ENCODE measurements around the gene BCOR.
A peak's percentile ranks its signal among the peaks of the same experiment; 100 is the strongest.

BCOR gene

DNA sequence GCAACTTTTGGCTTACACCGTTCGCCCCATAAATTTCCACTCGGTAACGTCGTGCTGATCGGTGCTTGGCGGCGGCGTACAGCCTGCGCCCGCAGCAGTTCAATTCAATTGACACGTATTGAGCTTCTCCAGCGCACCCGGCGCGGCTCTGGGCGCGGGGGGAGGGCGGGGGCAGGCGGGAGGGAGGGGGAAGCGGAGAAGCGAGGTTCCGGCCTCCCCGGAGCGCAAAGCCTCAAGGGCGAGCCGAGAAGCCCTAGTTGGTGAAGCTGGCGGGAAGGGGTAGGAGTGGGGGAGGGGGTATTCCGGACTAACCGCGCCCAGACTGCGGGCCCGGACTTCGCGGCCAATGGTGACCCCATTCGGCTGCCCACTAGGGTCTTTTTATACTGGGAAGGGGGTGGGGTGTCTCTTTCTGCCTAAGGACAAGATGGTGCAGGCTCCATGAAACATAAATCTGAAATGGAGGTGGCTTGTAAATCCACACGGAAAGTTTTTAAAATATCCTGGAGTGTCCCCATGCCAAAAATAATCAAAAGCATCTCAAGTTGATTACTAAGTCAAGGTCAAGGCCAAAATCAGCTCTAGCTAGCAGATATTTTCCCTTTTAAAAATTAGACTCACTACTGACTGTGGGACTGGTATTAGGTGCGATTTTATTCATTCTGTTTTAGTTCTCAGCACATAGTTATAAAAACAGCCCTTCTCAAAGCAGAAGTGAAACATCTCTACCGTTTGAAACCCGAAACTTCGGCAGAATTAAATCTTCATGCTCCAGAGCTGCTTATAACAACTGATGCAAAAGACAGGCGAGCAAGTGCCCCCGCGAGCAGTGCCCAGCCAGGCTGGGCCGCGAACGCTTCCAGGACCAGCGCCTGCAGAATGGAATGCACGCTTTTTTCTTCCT lies 1.5 kb upstream of the BCOR start:
- no peaks in the 10 kb centered on the region for H3K36me3 ChIP-seq
- no peaks in the 10 kb centered on the region for H3K9me3 ChIP-seq
- H3K27me3 ChIP-seq, result peaks cover 7% of the 10 kb centered on the region
- H3K27ac ChIP-seq, result peak overlapping the region; percentile 13
- peaks cover 30 to 31% of the 10 kb centered on the region in 2 experiments for H3K4me1 ChIP-seq (ENCODE audit: control insufficient read depth in 1 of 2, insufficient read depth in 1 of 2, low read depth in 1 of 2, low read length in 1 of 2)
- H3K4me3 ChIP-seq (ENCODE audit: low read depth in 1 of 2, low read length in 1 of 2), result peak overlapping the region; percentile 66 to 73
- TF ChIP-seq, protein P1, sequence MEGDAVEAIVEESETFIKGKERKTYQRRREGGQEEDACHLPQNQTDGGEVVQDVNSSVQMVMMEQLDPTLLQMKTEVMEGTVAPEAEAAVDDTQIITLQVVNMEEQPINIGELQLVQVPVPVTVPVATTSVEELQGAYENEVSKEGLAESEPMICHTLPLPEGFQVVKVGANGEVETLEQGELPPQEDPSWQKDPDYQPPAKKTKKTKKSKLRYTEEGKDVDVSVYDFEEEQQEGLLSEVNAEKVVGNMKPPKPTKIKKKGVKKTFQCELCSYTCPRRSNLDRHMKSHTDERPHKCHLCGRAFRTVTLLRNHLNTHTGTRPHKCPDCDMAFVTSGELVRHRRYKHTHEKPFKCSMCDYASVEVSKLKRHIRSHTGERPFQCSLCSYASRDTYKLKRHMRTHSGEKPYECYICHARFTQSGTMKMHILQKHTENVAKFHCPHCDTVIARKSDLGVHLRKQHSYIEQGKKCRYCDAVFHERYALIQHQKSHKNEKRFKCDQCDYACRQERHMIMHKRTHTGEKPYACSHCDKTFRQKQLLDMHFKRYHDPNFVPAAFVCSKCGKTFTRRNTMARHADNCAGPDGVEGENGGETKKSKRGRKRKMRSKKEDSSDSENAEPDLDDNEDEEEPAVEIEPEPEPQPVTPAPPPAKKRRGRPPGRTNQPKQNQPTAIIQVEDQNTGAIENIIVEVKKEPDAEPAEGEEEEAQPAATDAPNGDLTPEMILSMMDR (IDR thresholded peaks at IDR 0.05), result no peak

DNA sequence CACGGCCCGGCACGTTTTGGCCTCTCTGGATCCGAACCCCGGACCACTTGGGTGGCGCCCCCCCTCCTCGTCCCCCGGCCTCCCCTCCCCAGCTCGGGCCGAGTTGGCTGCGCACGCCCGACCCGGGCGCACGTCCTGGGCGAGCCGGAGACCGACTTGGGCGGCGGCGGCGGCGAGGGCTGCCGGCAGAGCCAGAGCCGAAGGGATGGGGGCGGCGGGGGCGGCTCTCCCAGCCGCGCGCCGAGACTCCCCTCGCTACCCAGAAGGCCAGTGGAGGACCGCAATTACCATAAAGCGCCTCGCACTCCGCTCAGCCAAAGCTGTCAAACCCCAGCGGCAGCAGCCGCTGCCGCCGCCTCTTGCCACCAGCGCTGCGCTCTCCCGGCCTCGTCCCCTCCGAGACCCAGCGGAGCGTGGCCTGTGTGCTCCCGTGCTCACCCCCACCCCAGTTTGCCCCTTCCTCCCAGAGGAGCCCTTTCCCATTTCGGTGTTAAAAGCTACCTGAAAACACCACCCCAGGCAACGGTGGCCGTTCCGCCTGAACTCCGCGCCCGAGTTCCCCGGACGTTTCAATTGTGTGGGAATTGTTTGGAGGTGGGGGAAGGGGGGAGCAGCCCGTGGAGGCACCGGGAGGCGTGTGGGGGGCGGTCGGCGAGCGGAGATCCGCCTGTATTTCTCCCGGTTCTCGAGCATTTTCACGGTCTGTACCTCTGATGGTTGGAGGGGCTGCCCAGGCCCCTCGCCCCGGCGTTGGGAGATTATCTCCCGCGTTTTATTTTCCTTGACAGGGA lies 701 bp upstream of the BCOR start:
- peak overlapping the region; percentile 74 for H3K27ac ChIP-seq
- no peaks in the 10 kb centered on the region for H3K9me3 ChIP-seq

DNA sequence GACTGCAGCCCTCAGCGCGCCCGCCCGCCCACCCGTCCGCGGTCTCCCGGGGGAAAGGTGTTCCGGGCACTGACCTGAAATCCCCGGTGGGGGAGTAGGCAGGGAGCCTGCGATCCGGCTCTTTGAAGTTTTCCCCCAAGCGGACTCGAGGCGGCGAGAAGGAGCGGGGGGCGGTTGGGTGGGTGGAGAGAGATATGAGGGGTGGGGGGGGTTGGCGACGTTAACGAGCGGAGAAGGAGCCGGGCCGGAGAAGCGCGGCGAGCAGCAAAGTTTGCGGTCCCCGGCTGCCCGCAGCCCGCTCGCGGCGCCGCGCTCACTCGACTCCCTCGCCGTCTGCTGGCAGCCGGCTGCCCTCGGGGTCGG lies 636 bp downstream of the BCOR start:
- H3K36me3 ChIP-seq, result no peaks in the 10 kb centered on the region
- peak overlapping the region; percentile 66 to 73 for H3K4me3 ChIP-seq (ENCODE audit: low read depth in 1 of 2, low read length in 1 of 2)
- H3K4me1 ChIP-seq (ENCODE audit: control insufficient read depth in 1 of 2, insufficient read depth in 1 of 2, low read depth in 1 of 2, low read length in 1 of 2), result peaks cover 38 to 39% of the 10 kb centered on the region in 2 experiments
- H3K27ac ChIP-seq, result peak overlapping the region; percentile 74
- TF ChIP-seq, protein P1 (IDR thresholded peaks at IDR 0.05), result no peak
- H3K27me3 ChIP-seq, result peaks cover 9% of the 10 kb centered on the region
- no peaks in the 10 kb centered on the region for H3K9me3 ChIP-seq

More for the DNA sequence above, 701 bp upstream of the BCOR start:
- peaks cover 9% of the 10 kb centered on the region for H3K27me3 ChIP-seq
- peak overlapping the region; percentile 66 to 73 for H3K4me3 ChIP-seq (ENCODE audit: low read depth in 1 of 2, low read length in 1 of 2)
- TF ChIP-seq, protein P1 (IDR thresholded peaks at IDR 0.05), result no peak
- H3K4me1 ChIP-seq (ENCODE audit: control insufficient read depth in 1 of 2, insufficient read depth in 1 of 2, low read depth in 1 of 2, low read length in 1 of 2), result peaks cover 38 to 39% of the 10 kb centered on the region in 2 experiments
- no peaks in the 10 kb centered on the region for H3K36me3 ChIP-seq

DNA sequence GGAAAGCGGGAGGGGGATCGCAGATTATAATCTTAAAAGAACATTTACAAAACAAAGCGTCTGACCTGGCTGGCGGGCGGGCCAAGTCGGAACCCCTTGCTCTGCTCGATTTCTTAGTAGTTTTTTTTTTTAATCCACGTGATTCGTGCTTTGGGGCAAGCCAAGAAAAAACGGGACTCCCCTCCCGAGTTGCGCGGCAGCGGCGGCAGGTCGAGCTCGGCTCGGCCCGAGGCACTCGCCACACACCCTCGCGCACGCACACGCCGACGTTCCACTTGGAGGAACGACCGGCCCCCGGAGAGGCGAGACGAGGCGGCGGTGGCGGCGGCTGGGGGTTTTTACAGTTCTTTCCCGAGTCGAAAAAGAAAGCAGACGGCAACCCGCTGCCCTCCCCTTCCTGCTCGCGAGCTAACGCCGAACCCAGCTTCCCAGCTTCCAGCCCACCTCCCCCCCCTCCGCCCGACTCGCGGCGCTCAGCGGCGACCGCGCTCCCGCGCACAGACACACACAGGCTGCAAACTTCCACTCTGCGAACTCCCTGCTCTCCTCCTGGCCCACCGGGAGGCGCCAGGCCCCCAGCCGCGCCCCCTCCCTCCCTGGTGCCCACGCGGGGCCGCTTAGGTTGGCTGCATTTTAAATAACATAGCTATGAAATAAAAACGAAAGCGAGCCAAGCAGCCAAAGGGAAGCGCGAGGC lies 1.2 kb downstream of the BCOR start:
- Histone ChIP-seq H3K27me3 (peaks cover 9% of the 10 kb centered on the region), H3K27ac (peak overlapping the region; percentile 74), H3K9me3 (no peaks in the 10 kb centered on the region), H3K4me3 (ENCODE audit: low read depth in 1 of 2, low read length in 1 of 2) (peak overlapping the region; percentile 66 to 73), H3K4me1 (ENCODE audit: control insufficient read depth in 1 of 2, insufficient read depth in 1 of 2, low read depth in 1 of 2, low read length in 1 of 2) (peaks cover 38 to 39% of the 10 kb centered on the region in 2 experiments), H3K36me3 (no peaks in the 10 kb centered on the region)
- TF ChIP-seq, protein P1 (IDR thresholded peaks at IDR 0.05), result no peak

Data from neutrophil (primary cell).